Right ventricle myocardium superior (tissue), 1 donor: Measurements from ENCODE around the gene NOVA1. TPM values are rescaled to one million over a fixed set of nuclear protein-coding genes. Genes with fewer than 3 reads are reported as not detected.

ENCODE experiments used
- ATAC-seq: fragments of 200-7000 bp; cut with Tn5 transposase; one replicate; pipeline ENCODE4 v1.9.1; 2020; ENCODE audit warnings: mild to moderate bottlenecking; ENCODE audit not compliant: poor library complexity
- DNase-seq: peaks from one replicate; pipeline ENCODE4 v3.0.0-alpha.2; 2020
- intact Hi-C: fragments of 100-400 bp; cut with DNase I; formaldehyde crosslinking; loops from one replicate; pipeline ENCODE4 v1.11.2; 2022
- total RNA-seq: library from RNA; stranded (reverse); fragmentation: NEBNext Ultra II Directional; extraction: Animal tissue kit (Norgen Biotek cat#: 25700); gene quantifications from one replicate; pipeline ENCODE4 v1.2.1, GENCODE V29; 2021
- donor health status: DM: no; HTN: yes; CAD: no; lungs with severe emphysema.

The NOVA1 gene
- total RNA-seq, 1 donor from 2014 or later: 2.4 TPM

DNA sequence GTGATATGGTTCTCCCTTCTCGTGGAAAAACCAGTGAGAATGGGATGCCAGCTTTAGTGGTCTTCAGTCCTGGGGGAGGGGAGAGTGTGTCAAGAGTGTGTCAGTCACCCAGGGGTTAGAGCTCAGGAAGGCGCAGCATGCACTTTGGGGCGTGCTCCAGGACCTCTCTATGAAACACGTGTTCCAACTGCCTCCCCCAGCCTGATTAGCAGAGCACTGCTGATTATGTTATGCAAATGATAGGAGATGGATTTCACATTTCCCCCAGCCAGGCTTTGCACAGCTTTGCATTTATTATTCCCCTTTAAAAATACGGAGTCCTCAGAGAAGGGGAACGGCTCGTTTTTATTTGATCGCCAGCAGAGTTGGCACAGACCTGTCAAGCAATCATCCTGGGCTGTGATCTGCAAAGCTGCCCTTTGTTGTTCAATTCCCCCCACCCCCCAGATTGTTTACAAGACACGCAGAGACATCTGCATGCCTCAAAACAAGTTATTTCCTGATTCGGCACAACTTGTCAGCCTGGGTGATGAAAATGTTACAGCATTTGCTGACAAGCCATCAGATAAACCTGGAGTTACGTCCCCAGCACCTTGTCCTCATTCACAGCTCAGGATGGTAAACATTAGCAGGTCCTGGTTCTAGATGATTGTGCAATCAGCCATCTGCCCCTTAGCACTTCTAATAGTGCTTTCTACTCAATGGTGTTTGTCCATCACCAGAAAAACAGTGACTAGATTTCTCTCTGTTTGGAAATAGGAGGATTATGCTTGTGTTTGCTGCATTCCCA is 196.5 kb downstream of the NOVA1 start:
- intact Hi-C loops: no loop called here

GRCh38 chr14:26400373-26400772 is 197.5 kb downstream of the NOVA1 start:
- ATAC-seq (no peak), DNase-seq (no peak)
- intact Hi-C loops: no loop called here

More for the DNA sequence above, 196.5 kb downstream of the NOVA1 start:
- DNase-seq: no peak
- ATAC-seq: no peak

- DNase-seq (no peak), ATAC-seq (no peak)
- intact Hi-C loops: loop anchor here (10.0 kb wide), 1 partner anchor 586 kb away; no protein-coding TSS in a partner anchor
These were observed 199.2 kb downstream of the NOVA1 start for GRCh38 chr14:26398616-26399015.
